Measurements from ENCODE around the gene HCK. TPM values are rescaled to one million over a fixed set of nuclear protein-coding genes. Genes with fewer than 3 reads are reported as not detected.

The HCK gene
- total RNA-seq, 1 donor from 2014 or later: 0.54 TPM

DNA sequence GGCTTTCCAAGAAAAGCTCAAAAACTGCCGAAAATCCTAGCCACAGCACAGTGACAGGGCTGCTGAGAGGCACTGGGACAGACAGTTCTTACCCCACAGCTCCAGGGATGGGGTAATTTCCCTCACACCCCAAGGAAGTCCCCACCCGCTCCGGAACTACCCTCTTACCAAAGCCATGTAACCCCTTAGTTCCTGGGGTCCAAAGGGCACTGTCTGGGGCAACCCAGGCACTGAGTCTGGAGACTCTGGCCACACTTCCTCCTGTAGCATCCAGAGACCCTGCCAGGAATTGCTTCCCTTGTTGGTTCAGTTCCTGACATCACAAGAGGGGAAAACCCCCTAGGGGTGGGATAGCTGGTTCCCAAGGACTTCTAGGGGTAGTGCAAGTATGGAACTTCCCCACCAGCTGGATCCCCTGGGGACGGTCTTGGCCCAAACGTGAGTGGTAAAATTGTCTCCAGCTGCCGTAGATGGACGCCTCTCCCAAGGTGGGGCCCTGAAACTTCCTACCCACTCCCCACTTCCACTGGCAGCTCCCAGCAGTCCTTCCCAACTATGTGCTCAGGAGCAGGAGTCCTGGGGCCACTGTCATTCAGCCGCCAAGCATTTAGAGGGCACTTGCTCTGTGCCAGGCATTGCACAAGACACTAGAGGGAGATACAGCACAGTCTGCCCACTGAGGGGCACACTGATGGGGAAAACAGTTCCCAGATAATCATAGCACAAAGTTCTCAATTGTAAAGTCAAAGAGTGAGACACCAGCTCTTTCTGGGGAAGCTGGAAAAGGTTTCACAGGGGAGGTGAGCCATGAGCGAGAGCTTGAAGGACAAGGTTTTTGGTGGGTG lies 17.2 kb upstream of the HCK start:
- Mint-ChIP-seq H3K4me3 (ENCODE audit: unreplicated experiment) (no peak overlapping the region), H3K4me1 (ENCODE audit: unreplicated experiment) (peaks cover 11% of the 10 kb centered on the region), H3K27me3 (ENCODE audit: unreplicated experiment) (peaks cover 5% of the 10 kb centered on the region), H3K36me3 (ENCODE audit: low read depth, unreplicated experiment) (peaks cover 5% of the 10 kb centered on the region), H3K9me3 (ENCODE audit: unreplicated experiment) (no peaks in the 10 kb centered on the region), H3K27ac (ENCODE audit: unreplicated experiment) (no peak overlapping the region)
- no peak for TF ChIP-seq CTCF (IDR thresholded peaks at IDR 0.05; ENCODE audit: unreplicated experiment)
- DNase-seq (ENCODE audit: low spot score): no peak

- no peak overlapping the region for H3K27ac Mint-ChIP-seq (ENCODE audit: unreplicated experiment)
- H3K27me3 Mint-ChIP-seq (ENCODE audit: unreplicated experiment): peaks cover 5% of the 10 kb centered on the region
- no peak for TF ChIP-seq CTCF (IDR thresholded peaks at IDR 0.05; ENCODE audit: unreplicated experiment)
- DNase-seq (ENCODE audit: low spot score): no peak
- H3K4me1 Mint-ChIP-seq (ENCODE audit: unreplicated experiment): peaks cover 11% of the 10 kb centered on the region
- H3K4me3 Mint-ChIP-seq (ENCODE audit: unreplicated experiment): no peak overlapping the region
- H3K9me3 Mint-ChIP-seq (ENCODE audit: unreplicated experiment): no peaks in the 10 kb centered on the region
- H3K36me3 Mint-ChIP-seq (ENCODE audit: low read depth, unreplicated experiment): no peaks in the 10 kb centered on the region
Observed at GRCh38 chr20:32035426-32035779, 16.6 kb upstream of the HCK start.

- TF ChIP-seq CTCF (IDR thresholded peaks at IDR 0.05; ENCODE audit: unreplicated experiment): no peak
- H3K27me3 Mint-ChIP-seq (ENCODE audit: unreplicated experiment): peaks cover 5% of the 10 kb centered on the region
- peaks cover 15% of the 10 kb centered on the region for H3K4me1 Mint-ChIP-seq (ENCODE audit: unreplicated experiment)
- no peak overlapping the region for H3K27ac Mint-ChIP-seq (ENCODE audit: unreplicated experiment)
- DNase-seq (ENCODE audit: low spot score): no peak
- no peak overlapping the region for H3K4me3 Mint-ChIP-seq (ENCODE audit: unreplicated experiment)
- H3K36me3 Mint-ChIP-seq (ENCODE audit: low read depth, unreplicated experiment): no peaks in the 10 kb centered on the region
- H3K9me3 Mint-ChIP-seq (ENCODE audit: unreplicated experiment): no peaks in the 10 kb centered on the region
Observed at GRCh38 chr20:32036252-32036651, 15.8 kb upstream of the HCK start.

DNA sequence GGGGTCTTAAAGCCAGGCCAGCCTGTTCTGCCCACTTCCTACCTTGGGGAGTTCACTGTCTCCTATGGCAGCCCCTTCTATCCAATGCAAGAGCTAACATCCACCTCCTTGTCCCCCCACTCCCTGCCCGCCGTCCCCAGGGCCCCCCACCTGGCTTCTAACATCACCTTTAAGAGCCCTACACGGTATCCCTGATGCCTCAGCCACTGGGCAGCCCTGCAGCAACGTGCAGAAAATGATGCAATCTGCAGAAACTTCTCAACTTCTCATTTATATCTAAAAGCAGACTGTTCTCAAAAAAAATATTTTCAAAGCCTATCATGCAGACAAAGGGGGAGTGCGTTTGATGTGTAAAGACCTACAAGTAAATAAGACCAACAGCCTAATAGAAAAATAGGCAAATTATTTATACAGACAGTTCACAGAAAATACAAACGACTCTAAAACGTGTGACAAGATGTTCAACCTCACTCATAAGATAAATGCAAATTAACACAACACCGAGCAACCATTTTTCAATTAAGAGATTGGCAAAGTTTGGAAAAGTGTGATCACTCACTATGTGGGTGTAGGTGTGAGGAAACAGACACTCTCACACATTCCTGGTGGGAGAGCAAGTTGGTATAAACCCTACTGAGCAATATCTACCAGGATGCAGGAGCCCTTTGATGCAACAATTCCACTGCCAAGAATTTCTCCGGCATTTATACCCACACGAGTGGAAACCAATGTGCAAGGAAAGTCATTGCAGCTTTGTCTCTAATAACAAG lies 15.1 kb upstream of the HCK start:
- Mint-ChIP-seq H3K4me1 (ENCODE audit: unreplicated experiment) (peaks cover 11% of the 10 kb centered on the region), H3K4me3 (ENCODE audit: unreplicated experiment) (no peak overlapping the region), H3K9me3 (ENCODE audit: unreplicated experiment) (no peaks in the 10 kb centered on the region), H3K27ac (ENCODE audit: unreplicated experiment) (no peak overlapping the region), H3K27me3 (ENCODE audit: unreplicated experiment) (peaks cover 5% of the 10 kb centered on the region), H3K36me3 (ENCODE audit: low read depth, unreplicated experiment) (no peaks in the 10 kb centered on the region)
- TF ChIP-seq CTCF (IDR thresholded peaks at IDR 0.05; ENCODE audit: unreplicated experiment): no peak
- no peak for DNase-seq (ENCODE audit: low spot score)

DNA sequence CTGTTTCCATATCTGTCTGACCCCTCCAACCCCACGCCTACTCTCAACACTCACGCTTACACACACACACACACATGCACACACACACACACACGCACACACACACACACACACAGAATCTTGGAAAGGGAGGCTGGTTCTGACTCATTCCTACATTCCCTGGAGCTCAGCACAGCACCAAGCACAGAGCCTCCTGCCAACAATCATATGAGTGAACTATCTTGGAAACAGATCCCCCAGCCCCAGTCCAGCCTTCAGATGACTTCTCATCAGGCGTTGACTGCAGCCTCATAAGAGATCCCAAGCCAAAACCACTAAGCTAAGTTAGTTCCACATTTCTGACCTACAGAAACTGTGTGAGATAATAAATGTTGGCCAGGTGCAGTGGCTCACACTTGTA lies 14.1 kb upstream of the HCK start:
- Mint-ChIP-seq H3K4me1 (ENCODE audit: unreplicated experiment) (peaks cover 10% of the 10 kb centered on the region), H3K27ac (ENCODE audit: unreplicated experiment) (no peak overlapping the region), H3K4me3 (ENCODE audit: unreplicated experiment) (no peak overlapping the region), H3K9me3 (ENCODE audit: unreplicated experiment) (no peaks in the 10 kb centered on the region), H3K36me3 (ENCODE audit: low read depth, unreplicated experiment) (no peaks in the 10 kb centered on the region), H3K27me3 (ENCODE audit: unreplicated experiment) (peaks cover 3% of the 10 kb centered on the region)
- no peak for DNase-seq (ENCODE audit: low spot score)
- no peak for TF ChIP-seq CTCF (IDR thresholded peaks at IDR 0.05; ENCODE audit: unreplicated experiment)
